Measurements from ENCODE around the gene PRM1. TPM values are rescaled to one million over a fixed set of nuclear protein-coding genes. Genes with fewer than 3 reads are reported as not detected.

PRM1 gene
- total RNA-seq, 2 donors from 2014 or later: not detected

DNA sequence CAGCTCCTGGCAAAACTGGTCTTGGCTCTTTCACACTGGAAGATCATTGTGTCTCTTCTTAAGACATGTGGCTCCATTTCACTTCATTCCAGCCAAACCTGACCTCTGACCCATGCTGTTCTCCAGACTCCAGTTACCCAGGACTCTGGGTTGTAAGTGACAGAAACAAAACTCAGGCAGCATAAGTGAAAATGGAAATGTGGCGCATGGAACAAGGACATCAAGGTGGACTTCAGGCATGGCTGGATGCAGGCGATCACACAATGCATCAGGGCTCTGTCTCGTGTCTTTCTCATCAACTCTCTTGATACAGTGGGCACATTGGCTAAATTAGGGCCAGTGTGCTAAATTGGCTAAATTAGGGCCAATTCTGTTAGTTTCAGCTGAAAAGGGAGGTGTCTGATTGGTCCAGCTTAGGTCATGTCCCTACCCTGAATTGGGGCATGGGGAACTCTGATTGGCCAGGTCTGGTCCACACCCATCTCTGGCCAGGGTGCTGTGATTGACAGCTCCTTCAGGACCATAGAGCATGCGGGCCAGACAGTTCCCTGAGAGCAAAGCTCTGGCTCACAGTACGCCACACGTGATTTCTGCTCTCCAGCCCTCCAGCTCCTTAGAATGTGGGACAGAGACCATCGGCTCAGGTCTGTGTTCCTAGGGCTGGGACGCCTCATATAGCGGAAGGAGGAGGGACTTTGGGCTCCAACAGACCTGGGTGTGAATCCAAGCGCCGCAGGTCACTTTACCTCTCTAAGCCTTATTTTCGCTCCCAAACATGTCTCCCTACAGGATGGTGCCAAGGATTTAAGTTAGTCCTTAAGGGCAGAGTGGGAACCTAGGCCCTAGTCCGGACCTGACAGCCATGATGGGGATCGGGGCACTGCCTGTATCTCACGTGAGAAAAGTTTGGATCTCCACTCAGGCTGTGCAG, 42.6 kb downstream of the PRM1 start:
- Histone ChIP-seq H3K4me3 (no peak overlapping the region), H3K9me3 (no peaks in the 10 kb centered on the region), H3K36me3 (no peaks in the 10 kb centered on the region), H3K4me1 (peaks cover 5% of the 10 kb centered on the region), H3K9ac (ENCODE audit: low read depth in 2 of 2, low read length in 2 of 2) (no peak overlapping the region), H3K27ac (no peak overlapping the region), H3K27me3 (no peaks in the 10 kb centered on the region)
- no peak for DNase-seq
- intact Hi-C loops (cut with DNase I): no loop called here
- no peak for TF ChIP-seq CTCF (IDR thresholded peaks at IDR 0.05)

DNA sequence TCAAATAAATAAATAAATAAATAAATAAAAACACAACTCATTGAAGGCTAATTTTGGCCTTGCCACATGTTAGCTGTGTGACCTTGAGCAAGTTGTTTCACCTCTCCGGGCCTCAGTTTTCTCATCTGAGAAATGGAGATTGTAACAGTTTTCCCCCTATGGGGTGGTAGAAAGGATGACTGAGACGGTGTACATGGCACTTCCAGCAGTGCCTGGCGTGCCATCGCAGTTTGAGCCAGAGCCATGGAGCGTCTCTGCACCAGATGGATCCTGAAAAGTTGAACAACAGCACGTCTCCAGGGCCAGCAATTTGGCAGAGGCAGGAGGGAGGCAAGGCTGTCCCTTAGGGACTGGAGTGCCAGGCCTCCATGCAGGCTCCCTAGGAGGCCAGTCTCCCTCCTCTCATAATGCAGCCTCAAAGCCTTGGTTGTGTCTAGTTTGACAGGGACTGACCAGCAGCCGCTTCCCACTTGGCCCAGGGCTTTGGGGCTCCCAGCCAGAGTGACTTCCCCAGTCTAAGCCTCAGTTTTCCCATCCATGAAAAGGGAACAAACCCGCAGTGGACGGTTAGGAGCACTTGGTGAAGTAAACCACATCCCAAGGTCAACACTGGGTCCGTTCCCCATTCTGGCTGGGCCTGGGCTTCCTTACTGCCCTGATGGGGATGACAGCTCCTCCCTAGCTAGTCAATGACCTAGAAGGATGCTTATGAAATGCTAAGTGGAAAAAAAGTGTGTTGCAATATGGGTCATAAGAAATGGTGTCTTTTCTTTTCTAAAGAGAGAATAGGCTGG, 44.5 kb downstream of the PRM1 start:
- Histone ChIP-seq H3K9me3 (no peaks in the 10 kb centered on the region), H3K36me3 (no peaks in the 10 kb centered on the region), H3K9ac (ENCODE audit: low read depth in 2 of 2, low read length in 2 of 2) (no peak overlapping the region), H3K27me3 (no peaks in the 10 kb centered on the region), H3K4me3 (no peak overlapping the region), H3K27ac (no peak overlapping the region), H3K4me1 (peaks cover 5% of the 10 kb centered on the region)
- no peak for DNase-seq
- TF ChIP-seq CTCF (IDR thresholded peaks at IDR 0.05): no peak
- intact Hi-C loops (cut with DNase I): no loop called here

DNA sequence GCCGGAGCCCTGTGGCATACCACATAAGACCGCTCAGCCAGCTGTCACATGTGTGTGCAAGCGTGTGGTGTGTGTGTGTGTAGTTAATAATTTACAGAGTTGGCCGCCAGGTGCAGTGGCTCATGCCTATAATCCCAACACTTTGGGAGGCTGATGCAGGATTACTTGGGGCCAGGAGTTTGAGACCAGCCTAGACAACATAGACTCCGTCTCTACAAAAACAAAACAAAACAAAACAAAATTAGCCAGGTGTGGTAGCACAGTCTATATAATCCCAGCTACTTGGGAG, 45.5 kb downstream of the PRM1 start:
- Histone ChIP-seq H3K27me3 (no peaks in the 10 kb centered on the region), H3K9me3 (no peaks in the 10 kb centered on the region), H3K27ac (no peak overlapping the region), H3K4me3 (no peak overlapping the region), H3K36me3 (no peaks in the 10 kb centered on the region), H3K9ac (ENCODE audit: low read depth in 2 of 2, low read length in 2 of 2) (no peak overlapping the region), H3K4me1 (peaks cover 5% of the 10 kb centered on the region)
- no peak for TF ChIP-seq CTCF (IDR thresholded peaks at IDR 0.05)
- intact Hi-C loops (cut with DNase I): no loop called here
- DNase-seq: peak; percentile 54

- no peak overlapping the region for H3K27ac ChIP-seq
Measured at GRCh38 chr16:11234884-11235702, 46.0 kb downstream of the PRM1 start.

More at GRCh38 chr16:11234884-11235702, 46.0 kb downstream of the PRM1 start:
- H3K27me3 ChIP-seq: no peaks in the 10 kb centered on the region
- DNase-seq: no peak
- H3K4me1 ChIP-seq: peaks cover 5% of the 10 kb centered on the region
- intact Hi-C loops (cut with DNase I): no loop called here
- TF ChIP-seq CTCF (IDR thresholded peaks at IDR 0.05): no peak
- no peaks in the 10 kb centered on the region for H3K9me3 ChIP-seq
- H3K36me3 ChIP-seq: no peaks in the 10 kb centered on the region
- H3K9ac ChIP-seq (ENCODE audit: low read depth in 2 of 2, low read length in 2 of 2): no peak overlapping the region
- H3K4me3 ChIP-seq: no peak overlapping the region
